Nephron progenitor cell (in vitro differentiated cells): ENCODE results near the gene RPGRIP1L.
A peak's percentile ranks its signal among the peaks of the same experiment; 100 is the strongest.

Experiments used
- DNase-seq: peaks from one replicate; pipeline ENCODE4 v3.0.0; 2021
- H3K27ac Mint-ChIP-seq: 2 replicates; pipeline ENCODE4 v1.8.0; 2021; ENCODE audit warnings: mild to moderate bottlenecking, moderate library complexity, mixed read lengths
- H3K27me3 Mint-ChIP-seq: 2 replicates; pipeline ENCODE4 v1.8.0; 2021; ENCODE audit warnings: mild to moderate bottlenecking, low read depth, mixed read lengths; ENCODE audit not compliant: poor library complexity
- H3K36me3 Mint-ChIP-seq: 2 replicates; pipeline ENCODE4 v1.8.0; 2021; ENCODE audit warnings: low read depth, mixed read lengths
- H3K4me1 Mint-ChIP-seq: 2 replicates; pipeline ENCODE4 v1.8.0; 2021; ENCODE audit warnings: mixed read lengths
- H3K4me3 Mint-ChIP-seq: 2 replicates; pipeline ENCODE4 v1.8.0; 2021; ENCODE audit warnings: mild to moderate bottlenecking, moderate library complexity, mixed read lengths
- H3K9me3 Mint-ChIP-seq: 2 replicates; pipeline ENCODE4 v1.8.0; 2021; ENCODE audit warnings: mild to moderate bottlenecking, moderate library complexity, mixed read lengths
- CTCF ChIP-seq: fragments of 200-600 bp; sonication (generic); IDR thresholded peaks from 2 replicates; pipeline ENCODE4 v1.5.0; 2021; ENCODE audit warnings: antibody characterized with exemption

Gene RPGRIP1L

GRCh38 chr16:53599548-53599947 lies 104.1 kb downstream of the RPGRIP1L start:
- Mint-ChIP-seq H3K36me3 (peaks cover 75% of the 10 kb centered on the region), H3K27ac (no peak overlapping the region), H3K4me1 (peaks cover 13% of the 10 kb centered on the region), H3K9me3 (peaks cover 22% of the 10 kb centered on the region), H3K4me3 (no peak overlapping the region), H3K27me3 (peaks cover 4% of the 10 kb centered on the region)
- DNase-seq = no peak
- no peak for TF ChIP-seq CTCF

DNA sequence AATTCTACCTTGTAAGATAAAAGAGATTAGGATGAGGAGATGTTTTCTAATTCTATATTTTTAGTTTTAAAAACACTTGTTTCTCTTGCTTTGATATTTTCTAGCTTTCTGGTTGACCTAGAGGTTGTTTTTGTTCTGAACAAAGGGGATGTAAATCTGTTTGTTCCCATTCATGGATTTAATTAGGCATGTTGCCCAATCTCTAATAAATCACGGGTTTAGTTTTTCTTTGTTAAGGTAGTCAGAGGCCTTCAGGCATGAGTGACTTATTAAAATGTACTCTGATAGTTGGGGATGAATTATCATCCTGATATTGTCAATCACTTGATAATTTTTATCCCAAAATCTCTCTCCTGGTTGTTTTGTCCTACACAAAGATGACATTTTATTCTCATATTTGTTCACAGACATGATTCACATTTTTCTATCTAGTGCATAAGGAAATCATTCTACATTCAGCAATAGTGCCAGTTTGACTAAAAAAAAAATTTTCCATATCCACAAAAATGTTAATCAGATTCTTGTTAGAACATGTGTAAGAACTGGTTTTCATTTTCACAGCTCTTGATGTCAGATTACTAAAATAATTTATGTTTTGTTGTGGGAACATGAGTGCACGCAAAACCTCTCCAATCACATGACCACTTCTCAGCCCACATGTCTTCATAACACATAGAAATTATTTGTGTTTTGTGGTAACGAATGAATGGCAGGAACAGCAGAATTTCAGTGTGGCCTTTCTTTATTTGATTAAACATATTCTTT lies 105.0 kb downstream of the RPGRIP1L start:
- Mint-ChIP-seq H3K27me3 (peaks cover 4% of the 10 kb centered on the region), H3K9me3 (peaks cover 28% of the 10 kb centered on the region), H3K36me3 (peaks cover 70% of the 10 kb centered on the region), H3K27ac (peak overlapping the region; percentile 66), H3K4me1 (peaks cover 13% of the 10 kb centered on the region), H3K4me3 (no peak overlapping the region)
- TF ChIP-seq CTCF = no peak
- no peak for DNase-seq

DNA sequence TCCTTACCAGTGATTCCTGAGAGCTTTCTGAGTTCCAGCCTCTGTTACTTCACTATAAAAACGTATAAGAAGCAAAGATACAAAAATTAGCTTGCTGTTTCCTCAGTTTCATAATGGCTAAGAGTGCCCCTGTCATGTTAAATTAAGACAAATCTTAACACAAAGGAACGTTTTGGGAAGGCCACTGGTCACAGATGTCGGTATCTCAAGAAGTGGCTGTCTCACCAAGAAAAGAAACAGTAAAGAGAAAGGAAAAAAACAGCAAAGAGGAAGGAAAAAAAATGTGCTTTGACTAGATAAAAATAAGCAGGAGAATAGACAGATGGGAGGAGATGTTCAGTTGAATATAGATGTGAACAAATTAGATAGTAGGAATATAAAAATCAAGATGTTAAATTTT lies 105.9 kb downstream of the RPGRIP1L start:
- no peak overlapping the region for H3K4me3 Mint-ChIP-seq
- TF ChIP-seq CTCF = no peak
- H3K4me1 Mint-ChIP-seq = peaks cover 13% of the 10 kb centered on the region
- H3K27ac Mint-ChIP-seq = no peak overlapping the region
- peaks cover 4% of the 10 kb centered on the region for H3K27me3 Mint-ChIP-seq
- peaks cover 62% of the 10 kb centered on the region for H3K36me3 Mint-ChIP-seq
- DNase-seq = no peak
- peaks cover 33% of the 10 kb centered on the region for H3K9me3 Mint-ChIP-seq

DNA sequence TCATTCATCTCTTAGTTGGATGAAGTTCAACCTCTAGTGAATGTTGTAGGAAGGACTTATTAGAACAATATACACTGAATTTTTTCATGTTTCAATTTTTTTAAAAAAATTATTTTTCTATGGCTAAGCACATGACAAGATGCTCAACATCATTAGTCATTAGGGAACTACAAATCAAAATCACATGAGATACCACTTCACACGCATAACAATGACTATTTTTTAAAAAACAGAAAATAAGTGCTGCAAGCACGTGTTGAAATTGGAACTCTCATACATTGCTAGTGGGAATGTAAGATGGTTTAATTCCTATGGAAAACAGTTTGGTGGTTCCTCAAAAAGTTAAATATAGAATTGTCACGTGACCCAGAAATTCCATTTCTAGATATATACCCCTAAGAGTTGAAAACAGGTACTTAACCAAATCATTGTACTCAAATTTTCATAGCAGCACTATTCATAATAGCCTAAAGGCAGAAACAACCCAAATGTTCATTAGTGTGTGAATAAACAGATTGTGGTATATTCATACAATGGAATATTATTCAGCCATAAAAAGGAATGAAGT lies 115.5 kb downstream of the RPGRIP1L start:
- no peak for DNase-seq
- H3K27ac Mint-ChIP-seq = no peak overlapping the region
- no peaks in the 10 kb centered on the region for H3K27me3 Mint-ChIP-seq
- peaks cover 27% of the 10 kb centered on the region for H3K9me3 Mint-ChIP-seq
- H3K36me3 Mint-ChIP-seq = peaks cover 7% of the 10 kb centered on the region
- no peak for TF ChIP-seq CTCF
- H3K4me1 Mint-ChIP-seq = no peaks in the 10 kb centered on the region
- H3K4me3 Mint-ChIP-seq = no peak overlapping the region

DNA sequence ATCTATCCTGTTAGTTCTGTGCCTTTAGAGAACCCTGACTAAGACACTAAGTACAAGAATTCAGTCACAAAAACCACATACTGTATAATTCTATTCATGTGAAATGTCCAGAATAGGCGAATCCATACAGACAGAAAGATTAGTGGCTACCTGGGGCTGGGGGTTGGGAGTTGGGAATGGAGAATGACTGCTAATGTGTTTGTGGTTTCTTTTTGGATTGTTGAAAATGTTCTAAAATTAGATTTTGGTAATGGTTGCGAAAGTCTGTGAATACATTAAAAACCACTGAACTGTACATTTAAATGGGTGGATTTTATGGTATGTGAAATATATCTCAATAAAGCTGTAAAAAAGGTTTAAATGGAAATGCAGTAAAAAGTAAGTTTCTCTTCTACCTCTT lies 120.3 kb downstream of the RPGRIP1L start:
- H3K9me3 Mint-ChIP-seq = peaks cover under 1% of the 10 kb centered on the region

More for the DNA sequence above, 120.3 kb downstream of the RPGRIP1L start:
- DNase-seq = no peak
- H3K36me3 Mint-ChIP-seq = no peaks in the 10 kb centered on the region
- peaks cover 5% of the 10 kb centered on the region for H3K4me1 Mint-ChIP-seq
- no peak for TF ChIP-seq CTCF
- no peak overlapping the region for H3K27ac Mint-ChIP-seq
- H3K4me3 Mint-ChIP-seq = no peak overlapping the region
- H3K27me3 Mint-ChIP-seq = no peaks in the 10 kb centered on the region
